ENCODE measurements around the gene TMEM132C.

DNA sequence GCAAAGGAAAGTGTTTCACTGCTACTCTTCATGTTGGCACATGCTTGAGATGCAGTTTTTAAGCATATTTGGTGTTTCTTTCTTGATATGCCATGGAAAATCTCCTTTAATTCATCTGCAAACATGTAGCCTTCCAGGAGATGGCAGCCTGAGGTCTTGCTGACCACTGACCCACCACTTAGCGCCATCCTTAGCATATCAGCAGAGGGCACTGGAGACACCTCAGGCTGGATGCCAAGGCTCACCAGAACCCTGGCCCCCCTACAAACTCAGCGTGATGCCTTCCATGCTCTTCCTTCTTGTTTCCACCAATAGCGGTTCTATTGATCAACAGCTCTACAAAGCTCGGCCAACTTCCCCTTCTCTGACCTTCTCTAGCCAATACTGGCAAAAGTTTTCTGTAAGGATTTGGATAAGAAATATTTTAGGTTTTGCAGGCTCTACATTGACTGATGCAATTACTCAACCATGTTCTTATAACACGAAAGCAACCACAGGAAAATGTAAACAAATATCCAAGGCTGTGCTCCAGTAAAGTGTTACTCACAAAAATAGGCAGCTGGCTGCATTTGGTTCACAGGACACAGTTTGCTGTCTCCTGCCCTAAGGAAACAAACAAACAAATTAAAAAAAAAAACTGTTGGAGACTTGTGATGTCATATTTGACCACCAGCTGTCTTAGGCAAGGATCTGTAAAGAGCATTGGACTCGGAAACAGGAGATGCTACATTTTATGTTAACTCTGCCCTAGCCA is 347.0 kb downstream of the TMEM132C start:
- TF ChIP-seq, protein P1, sequence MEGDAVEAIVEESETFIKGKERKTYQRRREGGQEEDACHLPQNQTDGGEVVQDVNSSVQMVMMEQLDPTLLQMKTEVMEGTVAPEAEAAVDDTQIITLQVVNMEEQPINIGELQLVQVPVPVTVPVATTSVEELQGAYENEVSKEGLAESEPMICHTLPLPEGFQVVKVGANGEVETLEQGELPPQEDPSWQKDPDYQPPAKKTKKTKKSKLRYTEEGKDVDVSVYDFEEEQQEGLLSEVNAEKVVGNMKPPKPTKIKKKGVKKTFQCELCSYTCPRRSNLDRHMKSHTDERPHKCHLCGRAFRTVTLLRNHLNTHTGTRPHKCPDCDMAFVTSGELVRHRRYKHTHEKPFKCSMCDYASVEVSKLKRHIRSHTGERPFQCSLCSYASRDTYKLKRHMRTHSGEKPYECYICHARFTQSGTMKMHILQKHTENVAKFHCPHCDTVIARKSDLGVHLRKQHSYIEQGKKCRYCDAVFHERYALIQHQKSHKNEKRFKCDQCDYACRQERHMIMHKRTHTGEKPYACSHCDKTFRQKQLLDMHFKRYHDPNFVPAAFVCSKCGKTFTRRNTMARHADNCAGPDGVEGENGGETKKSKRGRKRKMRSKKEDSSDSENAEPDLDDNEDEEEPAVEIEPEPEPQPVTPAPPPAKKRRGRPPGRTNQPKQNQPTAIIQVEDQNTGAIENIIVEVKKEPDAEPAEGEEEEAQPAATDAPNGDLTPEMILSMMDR (IDR thresholded peaks at IDR 0.05; ENCODE audit: insufficient read depth, low read length, poor library complexity, severe bottlenecking), result no peak
- no peak for TF ChIP-seq EZH2phosphoT487 (conservative IDR thresholded peaks at IDR 0.05; ENCODE audit: low read length)
